Upper lobe of right lung (tissue), 1 donor: ENCODE results near the gene NEGR1. TPM values are rescaled to one million over a fixed set of nuclear protein-coding genes. Genes with fewer than 3 reads are reported as not detected.

Experiments used
- ATAC-seq: fragments of 200-7000 bp; cut with Tn5 transposase; one replicate; pipeline ENCODE4 v1.9.1; 2020; ENCODE audit warnings: mild to moderate bottlenecking, moderate library complexity
- DNase-seq: peaks from one replicate; pipeline ENCODE4 v3.0.0-alpha.2; 2020
- H3K27ac ChIP-seq: fragments of 200-600 bp; one replicate; pipeline ENCODE4 v1.8.0; 2022
- H3K27me3 ChIP-seq: fragments of 200-600 bp; one replicate; pipeline ENCODE4 v1.8.0; 2022; ENCODE audit warnings: mild to moderate bottlenecking
- H3K36me3 ChIP-seq: fragments of 200-600 bp; one replicate; pipeline ENCODE4 v1.8.0; 2022
- H3K4me1 ChIP-seq: fragments of 200-600 bp; one replicate; pipeline ENCODE4 v1.8.0; 2022
- H3K4me3 ChIP-seq: fragments of 200-600 bp; one replicate; pipeline ENCODE4 v1.8.0; 2022; ENCODE audit warnings: mild to moderate bottlenecking
- H3K9me3 ChIP-seq: fragments of 200-600 bp; one replicate; pipeline ENCODE4 v1.8.0; 2022
- intact Hi-C: fragments of 100-400 bp; cut with DNase I; formaldehyde crosslinking; loops from one replicate; pipeline ENCODE4 v1.11.0; 2022
- total RNA-seq: library from RNA; stranded (reverse); fragmentation: NEBNext Ultra II Directional; extraction: Animal tissue kit (Norgen Biotek cat#: 25700); gene quantifications from one replicate; pipeline ENCODE4 v1.2.1, GENCODE V29; 2021
- TF ChIP-seq, protein P1 (sequence below): fragments of 200-600 bp; IDR thresholded peaks from one replicate; pipeline ENCODE4 v1.8.0; 2022; ENCODE audit warnings: antibody characterized with exemption
- donor health status: DM: no; HTN: yes; CAD: no; lungs with severe emphysema.

The NEGR1 gene
- total RNA-seq, 1 donor from 2014 or later: 21.4 TPM

DNA sequence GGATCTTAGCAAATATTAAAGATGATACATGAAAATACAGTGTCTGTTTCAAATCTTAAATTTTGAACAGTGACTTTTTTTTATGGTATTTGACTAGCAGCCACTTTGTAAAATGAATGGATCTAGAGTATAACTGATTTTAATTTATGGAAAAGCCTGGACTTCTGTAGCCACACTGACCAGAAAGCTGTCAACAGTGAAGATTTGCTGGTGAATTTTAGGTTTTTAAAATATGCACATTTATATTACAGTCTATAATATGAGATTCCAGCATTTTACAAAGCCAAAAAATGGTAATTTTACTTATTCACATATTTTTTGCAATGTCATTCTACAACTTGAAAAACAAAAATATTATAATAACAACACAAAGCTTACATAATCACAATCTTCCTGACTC, 131.8 kb downstream of the NEGR1 start:
- Histone ChIP-seq H3K27ac (no peak overlapping the region), H3K27me3 (no peaks in the 10 kb centered on the region), H3K36me3 (no peaks in the 10 kb centered on the region), H3K9me3 (no peaks in the 10 kb centered on the region), H3K4me3 (no peak overlapping the region), H3K4me1 (no peaks in the 10 kb centered on the region)
- intact Hi-C loops: no loop called here
- no peak for ATAC-seq
- TF ChIP-seq, protein P1, sequence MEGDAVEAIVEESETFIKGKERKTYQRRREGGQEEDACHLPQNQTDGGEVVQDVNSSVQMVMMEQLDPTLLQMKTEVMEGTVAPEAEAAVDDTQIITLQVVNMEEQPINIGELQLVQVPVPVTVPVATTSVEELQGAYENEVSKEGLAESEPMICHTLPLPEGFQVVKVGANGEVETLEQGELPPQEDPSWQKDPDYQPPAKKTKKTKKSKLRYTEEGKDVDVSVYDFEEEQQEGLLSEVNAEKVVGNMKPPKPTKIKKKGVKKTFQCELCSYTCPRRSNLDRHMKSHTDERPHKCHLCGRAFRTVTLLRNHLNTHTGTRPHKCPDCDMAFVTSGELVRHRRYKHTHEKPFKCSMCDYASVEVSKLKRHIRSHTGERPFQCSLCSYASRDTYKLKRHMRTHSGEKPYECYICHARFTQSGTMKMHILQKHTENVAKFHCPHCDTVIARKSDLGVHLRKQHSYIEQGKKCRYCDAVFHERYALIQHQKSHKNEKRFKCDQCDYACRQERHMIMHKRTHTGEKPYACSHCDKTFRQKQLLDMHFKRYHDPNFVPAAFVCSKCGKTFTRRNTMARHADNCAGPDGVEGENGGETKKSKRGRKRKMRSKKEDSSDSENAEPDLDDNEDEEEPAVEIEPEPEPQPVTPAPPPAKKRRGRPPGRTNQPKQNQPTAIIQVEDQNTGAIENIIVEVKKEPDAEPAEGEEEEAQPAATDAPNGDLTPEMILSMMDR: no peak
- DNase-seq: no peak

DNA sequence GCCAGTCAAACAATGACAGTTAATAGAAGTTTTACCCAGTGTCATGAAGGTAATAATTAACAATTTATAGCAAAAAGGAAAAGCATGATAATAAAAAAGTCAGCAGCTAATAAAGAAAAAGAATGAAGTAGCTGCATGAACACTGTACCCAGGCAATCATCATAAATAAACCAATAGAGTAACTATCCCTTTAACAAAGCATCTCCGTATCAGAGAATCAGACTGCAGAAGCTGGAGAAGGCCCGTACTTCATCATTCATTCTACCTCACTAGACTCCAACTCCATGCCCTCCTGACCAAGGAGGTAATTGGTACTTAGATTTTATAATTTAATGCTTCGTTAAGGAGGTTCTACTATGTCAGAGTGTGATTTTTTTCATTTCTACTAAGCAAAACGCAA, 140.5 kb downstream of the NEGR1 start:
- no peaks in the 10 kb centered on the region for H3K27me3 ChIP-seq
- H3K27ac ChIP-seq: no peak overlapping the region
- no peaks in the 10 kb centered on the region for H3K4me1 ChIP-seq
- no peaks in the 10 kb centered on the region for H3K36me3 ChIP-seq
- no peaks in the 10 kb centered on the region for H3K9me3 ChIP-seq
- H3K4me3 ChIP-seq: no peak overlapping the region
- intact Hi-C loops: no loop called here
- DNase-seq (no peak), ATAC-seq (no peak)
- TF ChIP-seq, protein P1: no peak

- intact Hi-C loops: no loop called here
- TF ChIP-seq, protein P1: no peak
- H3K36me3 ChIP-seq: no peaks in the 10 kb centered on the region
- H3K27ac ChIP-seq: no peak overlapping the region
- H3K4me3 ChIP-seq: no peak overlapping the region
- no peak for ATAC-seq
- no peaks in the 10 kb centered on the region for H3K27me3 ChIP-seq
- no peaks in the 10 kb centered on the region for H3K4me1 ChIP-seq
- no peaks in the 10 kb centered on the region for H3K9me3 ChIP-seq
- no peak for DNase-seq
These were observed 142.1 kb downstream of the NEGR1 start for GRCh38 chr1:72140222-72140621.

- ATAC-seq: no peak
These were observed 144.7 kb downstream of the NEGR1 start for GRCh38 chr1:72137656-72138055.

DNA sequence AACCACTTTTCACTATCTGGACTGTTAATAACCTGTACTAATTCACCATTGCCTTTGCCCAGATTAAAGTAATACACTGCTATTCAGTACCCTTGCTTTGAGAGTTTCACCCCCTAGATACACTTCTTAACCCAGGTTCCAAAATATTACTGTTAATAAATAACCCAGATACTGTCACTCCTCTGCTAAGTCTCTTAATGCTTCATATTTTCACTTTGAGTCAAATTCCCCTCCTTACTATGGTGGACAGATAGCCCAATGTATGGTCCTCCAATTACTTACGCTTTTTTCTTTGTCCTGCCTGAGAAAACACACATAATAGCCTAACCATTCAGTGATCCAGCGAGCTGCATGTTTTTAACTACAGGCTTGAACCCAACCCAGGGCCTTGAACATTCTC, 152.5 kb downstream of the NEGR1 start:
- no peak overlapping the region for H3K27ac ChIP-seq
- H3K4me3 ChIP-seq: no peak overlapping the region
- H3K27me3 ChIP-seq: no peaks in the 10 kb centered on the region
- no peaks in the 10 kb centered on the region for H3K4me1 ChIP-seq
- TF ChIP-seq, protein P1: no peak
- H3K36me3 ChIP-seq: no peaks in the 10 kb centered on the region
- intact Hi-C loops: no loop called here
- ATAC-seq: no peak
- DNase-seq: no peak
- H3K9me3 ChIP-seq: no peaks in the 10 kb centered on the region

More at GRCh38 chr1:72137656-72138055, 144.7 kb downstream of the NEGR1 start:
- H3K4me1 ChIP-seq: no peaks in the 10 kb centered on the region
- no peak overlapping the region for H3K27ac ChIP-seq
- intact Hi-C loops: no loop called here
- no peak overlapping the region for H3K4me3 ChIP-seq
- TF ChIP-seq, protein P1: no peak
- no peaks in the 10 kb centered on the region for H3K27me3 ChIP-seq
- no peak for DNase-seq
- no peaks in the 10 kb centered on the region for H3K36me3 ChIP-seq
- no peaks in the 10 kb centered on the region for H3K9me3 ChIP-seq
